GM18498 (cell line): ENCODE measurements around the gene ZBTB46.

Experiments
- ATAC-seq: cut with Tn5 transposase; IDR thresholded peaks from one replicate; pipeline ENCODE4 v1.9.1; 2021; ENCODE audit warnings: mild to moderate bottlenecking, moderate library complexity; ENCODE audit not compliant: unreplicated experiment

ZBTB46 gene

GRCh38 chr20:63748934-63749270, 82.2 kb downstream of the ZBTB46 start:
- no peak for ATAC-seq

- ATAC-seq = no peak
Observed at GRCh38 chr20:63748070-63748933, 82.8 kb downstream of the ZBTB46 start.

GRCh38 chr20:63747622-63748069, 83.4 kb downstream of the ZBTB46 start:
- no peak for ATAC-seq

DNA sequence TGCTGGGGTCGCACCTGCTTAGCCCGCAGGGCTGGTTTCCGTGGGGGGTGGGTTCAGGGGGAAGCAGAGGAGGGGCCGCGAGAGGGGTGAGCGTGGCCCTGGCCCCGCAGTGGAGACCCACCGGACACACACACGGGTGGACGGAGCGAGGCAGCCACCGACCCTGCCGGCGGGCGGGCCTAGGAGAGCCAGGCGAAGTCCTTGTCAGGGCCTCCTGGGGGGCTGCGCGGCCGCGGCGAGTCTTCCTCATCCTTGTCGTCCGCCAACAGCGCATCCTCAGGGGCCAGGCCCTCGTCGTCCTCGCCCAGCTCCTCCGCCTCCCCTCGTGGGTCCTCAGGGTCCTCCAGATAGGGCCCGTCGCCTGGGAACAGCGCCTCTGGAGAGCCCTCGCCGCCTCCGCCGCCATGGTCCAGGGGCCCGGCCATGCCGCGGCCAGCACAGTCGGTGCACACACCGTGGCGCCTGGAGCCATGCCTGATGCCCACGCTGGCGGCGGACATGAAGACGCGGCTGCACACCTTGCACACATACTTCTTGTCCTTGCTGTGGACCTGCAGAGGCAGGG, 84.2 kb downstream of the ZBTB46 start:
- ATAC-seq = no peak

DNA sequence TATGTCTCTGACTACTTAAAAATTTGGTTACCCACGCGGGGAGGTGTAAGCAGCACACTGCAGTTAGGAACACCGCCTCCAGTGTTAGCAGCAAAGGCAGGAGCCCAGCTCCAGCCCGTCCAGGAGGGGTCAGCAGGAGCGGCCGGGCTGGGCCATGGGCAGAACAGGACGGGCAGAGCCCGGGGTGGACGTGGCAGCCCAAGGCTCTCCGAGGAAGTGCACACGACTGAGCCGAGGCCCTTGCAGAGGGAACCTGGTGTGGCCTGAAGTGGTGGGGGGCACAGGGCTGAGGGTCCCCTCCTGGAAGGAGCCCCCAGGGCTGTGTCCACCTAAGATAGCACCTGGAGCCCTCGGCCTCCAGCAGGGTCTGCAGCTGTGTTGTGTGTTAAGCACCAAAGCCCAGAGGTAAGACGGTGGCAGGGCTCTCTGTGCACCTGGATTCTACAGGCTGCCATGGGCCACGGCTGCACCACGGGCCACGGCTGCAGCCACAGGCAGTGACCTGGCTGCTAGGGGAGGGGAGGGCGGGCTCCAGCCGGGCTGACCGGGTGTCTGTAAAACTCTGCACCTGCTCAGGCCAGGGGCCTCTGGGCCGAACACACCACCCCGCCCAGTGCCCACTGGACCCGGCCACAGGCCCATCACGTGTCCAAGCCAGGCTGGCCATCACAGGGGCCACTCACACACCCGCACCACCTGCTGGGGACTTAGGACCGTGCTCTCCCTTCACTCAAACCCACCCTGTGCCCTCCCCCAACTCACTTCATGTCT, 84.9 kb downstream of the ZBTB46 start:
- no peak for ATAC-seq

- no peak for ATAC-seq
Observed at GRCh38 chr20:63745424-63745805, 85.6 kb downstream of the ZBTB46 start.

- ATAC-seq = no peak
Observed at GRCh38 chr20:63744574-63745423, 86.3 kb downstream of the ZBTB46 start.

GRCh38 chr20:63744158-63744557, 86.9 kb downstream of the ZBTB46 start:
- no peak for ATAC-seq

GRCh38 chr20:63743210-63743970, 87.7 kb downstream of the ZBTB46 start:
- ATAC-seq = no peak

GRCh38 chr20:63742381-63743024, 88.6 kb downstream of the ZBTB46 start:
- ATAC-seq = no peak

GRCh38 chr20:63741676-63742380, 89.2 kb downstream of the ZBTB46 start:
- no peak for ATAC-seq

- no peak for ATAC-seq
Observed at GRCh38 chr20:63741354-63741675, 89.7 kb downstream of the ZBTB46 start.

DNA sequence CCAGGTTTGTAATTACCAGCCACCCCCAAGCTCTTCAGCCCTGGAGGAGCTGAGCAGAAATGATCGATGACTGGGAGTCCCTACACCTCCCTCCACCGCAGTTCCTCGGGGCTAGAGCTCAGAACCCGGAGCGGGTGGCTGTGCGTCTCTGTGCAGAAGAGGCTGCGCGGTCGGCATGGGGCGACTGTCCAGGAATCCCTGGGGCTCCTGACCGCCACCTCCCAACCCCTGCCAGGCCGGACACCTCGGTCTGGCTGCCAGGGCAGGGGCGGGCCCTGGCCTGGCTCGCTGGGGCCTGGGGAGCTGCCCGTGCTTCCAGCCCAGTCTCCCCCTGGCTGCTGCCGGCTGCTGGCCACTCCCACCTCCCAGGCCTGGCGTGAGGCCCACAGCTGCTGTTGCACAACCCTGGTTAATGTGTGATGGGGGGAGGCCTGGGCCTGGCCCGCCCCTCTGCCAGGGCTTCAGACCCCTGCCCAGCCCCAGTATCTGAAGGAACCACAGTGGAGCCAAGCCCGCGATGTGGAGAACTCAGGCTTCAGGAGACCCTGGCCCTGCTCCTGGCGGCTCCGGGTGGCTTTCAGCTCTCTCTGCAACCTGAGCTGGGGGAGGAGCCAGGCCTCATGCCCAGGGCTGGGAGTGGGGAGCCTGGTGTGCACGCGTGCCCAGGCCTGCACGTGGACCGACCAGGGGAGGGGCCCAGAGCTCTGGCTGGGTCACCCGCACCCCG, 90.3 kb downstream of the ZBTB46 start:
- ATAC-seq = no peak

DNA sequence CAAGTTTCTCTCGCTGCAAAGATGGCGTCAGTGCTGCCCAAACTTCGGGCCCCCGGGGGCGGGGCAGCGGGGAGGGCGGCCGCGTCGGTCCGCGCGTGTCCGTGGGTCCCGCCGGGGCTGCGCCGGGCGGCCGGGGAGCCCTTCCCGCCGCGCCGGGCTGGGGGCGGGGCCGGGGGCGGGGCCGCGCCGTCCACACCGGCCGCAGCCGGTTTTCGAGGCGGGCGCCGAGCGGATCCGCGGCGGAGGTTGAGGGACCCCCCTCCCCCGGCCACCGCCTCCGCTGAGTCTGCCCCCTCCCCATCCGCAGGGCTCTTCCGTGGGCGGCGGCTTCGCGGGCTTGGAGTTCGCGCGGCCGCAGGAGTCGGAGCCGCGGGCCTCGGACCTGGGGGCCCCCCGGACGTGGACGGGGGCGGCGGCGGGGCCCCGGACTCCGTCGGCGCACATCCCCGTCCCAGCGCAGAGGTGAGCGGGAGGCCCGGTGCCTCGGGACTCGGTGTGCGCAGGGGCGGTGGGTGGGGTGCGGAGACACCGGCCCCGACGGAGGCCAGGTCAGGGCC, 90.9 kb downstream of the ZBTB46 start:
- ATAC-seq = peak; percentile 20

- ATAC-seq = peak; percentile 49
Observed at GRCh38 chr20:63739130-63740069, 91.7 kb downstream of the ZBTB46 start, which contains the start of gene SLC2A4RG. TSS of gene SLC2A4RG (plus strand) at chr20:63739776. CDS start at chr20:63739913, 137 bp downstream.

DNA sequence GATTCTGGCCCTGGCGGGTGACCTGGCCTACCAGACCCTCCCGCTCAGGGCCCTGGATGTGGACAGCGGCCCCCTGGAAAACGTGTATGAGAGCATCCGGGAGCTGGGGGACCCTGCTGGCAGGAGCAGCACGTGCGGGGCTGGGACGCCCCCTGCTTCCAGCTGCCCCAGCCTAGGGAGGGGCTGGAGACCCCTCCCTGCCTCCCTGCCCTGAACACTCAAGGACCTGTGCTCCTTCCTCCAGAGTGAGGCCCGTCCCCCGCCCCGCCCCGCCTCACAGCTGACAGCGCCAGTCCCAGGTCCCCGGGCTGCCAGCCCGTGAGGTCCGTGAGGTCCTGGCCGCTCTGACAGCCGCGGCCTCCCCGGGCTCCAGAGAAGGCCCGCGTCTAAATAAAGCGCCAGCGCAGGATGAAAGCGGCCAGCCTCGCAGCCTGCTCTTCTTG, 92.4 kb downstream of the ZBTB46 start:
- no peak for ATAC-seq
